Measurements from ENCODE around the gene GLI1.
"Not testable (repeated sequence)": the region's sequence is repeated elsewhere in the genome, so short reads cannot be mapped to it uniquely, and the experiment has no call there.

The GLI1 gene

DNA sequence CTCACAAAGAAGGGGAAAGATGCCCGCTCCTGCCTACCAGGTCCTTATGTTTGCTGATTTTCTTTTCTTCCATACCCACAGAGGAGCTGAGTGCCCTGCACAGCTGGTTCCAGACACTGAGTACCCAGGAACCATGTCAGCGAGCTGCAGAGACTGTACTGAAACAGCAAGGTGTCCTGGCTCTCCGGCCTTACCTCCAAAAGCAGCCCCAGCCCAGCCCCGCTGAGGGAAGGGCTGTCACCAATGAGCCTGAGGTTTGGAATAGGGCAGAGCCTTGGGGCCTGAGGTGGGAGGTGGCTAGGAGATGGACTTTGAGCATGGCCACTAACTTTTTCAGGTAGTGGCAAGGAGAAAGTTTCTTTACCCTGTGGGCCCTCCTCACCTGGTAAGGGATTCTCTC is 30.5 kb downstream of the GLI1 start:
- Histone ChIP-seq H3K4me3 (ENCODE audit: low read length) (no peak overlapping the region), H3K27me3 (ENCODE audit: insufficient read depth, low read length) (no peaks in the 10 kb centered on the region)

DNA sequence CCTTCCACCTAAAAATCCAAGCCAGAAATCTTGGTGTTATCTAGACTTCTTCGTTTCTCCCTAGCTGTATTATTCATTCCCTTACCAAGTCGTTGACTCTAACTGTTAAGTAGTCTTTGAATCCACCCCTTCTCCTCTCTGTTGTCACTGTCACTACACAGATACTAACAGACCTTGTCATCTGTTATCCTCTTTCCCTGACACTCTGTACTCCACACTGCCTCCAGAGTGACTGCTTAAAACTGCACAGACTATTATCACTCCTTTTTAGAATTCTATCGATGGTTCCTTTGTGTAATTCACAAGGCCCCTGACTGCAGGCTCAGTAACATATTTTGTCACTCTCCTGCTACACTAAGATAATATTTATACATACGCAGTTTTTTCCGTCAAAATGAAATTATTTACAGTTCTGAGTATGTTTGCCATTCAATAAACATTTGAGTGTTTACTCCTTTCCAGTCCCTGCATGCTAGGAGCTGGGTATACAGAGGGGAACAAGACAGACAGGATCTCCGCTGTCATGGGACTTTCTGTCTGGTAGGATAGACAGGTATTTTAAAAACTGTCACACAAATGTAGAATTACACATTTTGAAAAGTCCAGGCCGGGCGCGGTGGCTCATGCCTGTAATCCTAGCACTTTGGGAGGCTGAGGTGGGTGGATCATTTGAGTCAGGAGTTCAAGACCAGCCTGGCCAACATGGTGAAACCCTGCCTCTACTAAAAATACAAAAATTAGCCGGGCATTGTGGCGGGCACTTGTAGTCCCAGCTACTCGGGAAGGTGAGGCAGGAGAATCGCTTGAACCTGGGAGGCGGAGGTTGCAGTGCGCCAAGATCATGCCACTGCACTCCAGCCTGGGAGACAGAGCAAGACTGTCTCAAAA is 32.1 kb downstream of the GLI1 start:
- peaks cover 10% of the 10 kb centered on the region for H3K4me1 ChIP-seq (ENCODE audit: insufficient read depth, low read length)

More for the DNA sequence above, 30.5 kb downstream of the GLI1 start:
- Histone ChIP-seq H2AFZ (ENCODE audit: low read depth, low read length) (no peak overlapping the region), H3K4me1 (ENCODE audit: insufficient read depth, low read length) (peaks cover 10% of the 10 kb centered on the region), H3K9me3 (ENCODE audit: low read length) (peaks cover 4% of the 10 kb centered on the region), H3K36me3 (ENCODE audit: insufficient read depth, low read length) (peaks cover 41% of the 10 kb centered on the region)

DNA sequence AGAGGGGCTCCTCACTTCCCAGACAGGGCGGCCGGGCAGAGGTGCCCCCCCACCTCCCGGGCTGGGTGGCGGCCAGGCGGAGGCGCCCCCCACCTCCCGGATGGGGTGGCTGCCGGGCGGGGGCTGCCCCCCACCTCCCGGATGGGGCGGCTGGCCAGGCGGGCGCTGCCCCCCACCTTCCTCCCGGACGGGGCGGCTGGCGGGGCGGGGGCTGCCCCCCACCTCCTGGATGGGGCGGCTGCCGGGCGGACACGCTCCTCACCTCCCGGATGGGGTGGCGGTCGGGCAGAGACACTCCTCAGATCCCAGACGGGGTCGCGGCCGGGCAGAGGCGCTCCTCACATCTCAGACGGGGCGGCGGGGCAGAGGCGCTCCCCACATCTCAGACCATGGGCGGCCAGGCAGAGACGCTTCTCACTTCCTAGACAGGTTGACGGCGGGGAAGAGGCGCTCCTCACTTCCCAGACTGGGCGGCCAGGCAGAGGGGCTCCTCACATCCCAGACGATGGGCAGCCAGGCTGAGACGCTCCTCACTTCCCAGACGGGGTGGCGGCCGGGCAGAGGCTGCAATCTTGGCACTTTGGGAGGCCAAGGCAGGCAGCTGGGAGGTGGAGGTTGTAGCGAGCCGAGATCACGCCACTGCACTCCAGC is 35.6 kb downstream of the GLI1 start:
- H3K36me3 ChIP-seq (ENCODE audit: insufficient read depth, low read length), result peaks cover 62% of the 10 kb centered on the region
- not testable (repeated sequence) for H3K27me3 ChIP-seq (ENCODE audit: insufficient read depth, low read length)

More for the DNA sequence above, 32.1 kb downstream of the GLI1 start:
- H2AFZ ChIP-seq (ENCODE audit: low read depth, low read length), result no peak overlapping the region
- H3K4me3 ChIP-seq (ENCODE audit: low read length), result no peak overlapping the region
- peaks cover 4% of the 10 kb centered on the region for H3K9me3 ChIP-seq (ENCODE audit: low read length)
- no peaks in the 10 kb centered on the region for H3K27me3 ChIP-seq (ENCODE audit: insufficient read depth, low read length)
- H3K36me3 ChIP-seq (ENCODE audit: insufficient read depth, low read length), result peaks cover 49% of the 10 kb centered on the region

DNA sequence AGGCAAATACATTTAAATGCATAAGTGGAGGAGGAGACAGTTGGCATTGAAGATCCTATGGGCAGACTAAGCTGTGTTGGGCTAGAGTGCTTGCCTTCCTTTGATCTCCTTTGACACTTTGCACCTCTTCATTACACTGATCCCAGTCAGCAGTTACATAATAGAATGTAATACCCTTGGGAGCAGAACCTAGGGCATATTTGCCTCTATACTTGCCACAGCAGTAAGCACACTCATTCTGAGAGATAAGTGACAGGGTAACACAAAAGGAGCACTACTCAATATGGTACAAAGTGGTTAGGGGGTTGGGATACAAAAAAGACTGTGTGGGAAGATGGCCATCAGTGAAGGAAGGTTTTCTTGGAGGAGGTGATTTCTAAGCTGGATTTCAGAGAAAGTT is 37.2 kb downstream of the GLI1 start:
- Histone ChIP-seq H3K9me3 (ENCODE audit: low read length) (peaks cover 7% of the 10 kb centered on the region), H2AFZ (ENCODE audit: low read depth, low read length) (no peak overlapping the region), H3K4me3 (ENCODE audit: low read length) (no peak overlapping the region), H3K27me3 (ENCODE audit: insufficient read depth, low read length) (no peaks in the 10 kb centered on the region), H3K4me1 (ENCODE audit: insufficient read depth, low read length) (no peaks in the 10 kb centered on the region), H3K36me3 (ENCODE audit: insufficient read depth, low read length) (peaks cover 60% of the 10 kb centered on the region)

More for the DNA sequence above, 35.6 kb downstream of the GLI1 start:
- H3K4me1 ChIP-seq (ENCODE audit: insufficient read depth, low read length); H3K4me3 ChIP-seq (ENCODE audit: low read length); H2AFZ ChIP-seq (ENCODE audit: low read depth, low read length); H3K9me3 ChIP-seq (ENCODE audit: low read length): not testable (repeated sequence)

DNA sequence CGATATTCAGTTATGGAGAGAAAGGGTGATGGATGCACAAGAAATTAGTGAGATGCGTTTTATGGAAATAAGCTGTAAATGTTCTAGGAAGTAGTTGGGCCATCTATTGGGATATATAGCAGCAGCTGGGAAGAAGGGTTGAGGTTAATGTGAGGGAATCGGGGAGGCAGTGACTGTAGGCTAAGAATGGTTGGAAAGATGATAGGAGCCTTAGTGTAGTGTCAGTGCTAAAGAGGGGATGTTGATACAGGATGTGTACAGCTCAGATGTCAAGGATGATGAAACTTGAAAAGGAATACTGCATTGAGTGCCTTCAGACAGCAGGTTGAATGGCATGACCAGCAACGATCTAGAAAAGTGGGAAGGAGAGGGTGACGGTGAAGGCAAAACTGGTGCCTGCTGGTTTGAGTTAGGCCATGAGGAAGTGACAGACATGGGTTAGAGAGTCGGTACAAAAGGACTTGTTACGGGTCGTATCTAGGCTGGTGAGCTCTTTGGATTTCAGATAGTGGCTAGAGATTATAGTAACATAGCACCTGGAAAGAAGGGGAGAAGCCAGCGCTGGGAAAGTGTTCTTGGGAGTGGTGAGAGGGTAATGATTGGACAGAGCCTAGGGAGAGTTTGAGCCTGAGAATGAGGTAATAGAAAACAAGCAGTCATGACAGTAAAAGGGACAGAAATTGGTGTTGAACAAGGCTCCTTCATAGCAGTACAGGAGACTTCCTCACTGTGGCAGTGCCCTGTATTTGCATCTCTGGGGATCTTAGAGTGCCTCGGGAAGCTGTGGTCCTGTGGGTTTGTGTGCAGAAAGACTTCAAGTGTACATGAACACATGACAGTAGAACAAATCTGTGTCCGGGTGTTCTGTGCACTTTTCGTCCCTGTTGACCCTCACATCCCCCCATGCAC is 37.9 kb downstream of the GLI1 start:
- Histone ChIP-seq H3K9me3 (ENCODE audit: low read length) (peaks cover 7% of the 10 kb centered on the region), H3K4me3 (ENCODE audit: low read length) (no peak overlapping the region), H2AFZ (ENCODE audit: low read depth, low read length) (no peak overlapping the region), H3K36me3 (ENCODE audit: insufficient read depth, low read length) (peaks cover 64% of the 10 kb centered on the region), H3K27me3 (ENCODE audit: insufficient read depth, low read length) (no peaks in the 10 kb centered on the region), H3K4me1 (ENCODE audit: insufficient read depth, low read length) (no peaks in the 10 kb centered on the region)

DNA sequence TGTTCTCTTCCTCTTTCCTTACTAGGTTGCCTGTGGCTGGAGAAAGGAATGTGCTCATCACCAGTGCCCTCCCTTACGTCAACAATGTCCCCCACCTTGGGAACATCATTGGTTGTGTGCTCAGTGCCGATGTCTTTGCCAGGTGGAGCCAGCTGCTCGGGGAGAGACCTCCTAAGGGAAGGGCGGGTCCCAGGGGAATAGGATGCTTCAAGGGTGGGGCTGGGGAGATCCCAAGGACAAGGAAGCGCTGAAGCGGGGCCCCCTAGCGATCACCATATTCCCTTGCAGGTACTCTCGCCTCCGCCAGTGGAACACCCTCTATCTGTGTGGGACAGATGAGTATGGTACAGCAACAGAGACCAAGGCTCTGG is 38.5 kb downstream of the GLI1 start:
- no peak overlapping the region for H3K4me3 ChIP-seq (ENCODE audit: low read length)
- no peaks in the 10 kb centered on the region for H3K27me3 ChIP-seq (ENCODE audit: insufficient read depth, low read length)
- H3K9me3 ChIP-seq (ENCODE audit: low read length), result peaks cover 3% of the 10 kb centered on the region
- no peaks in the 10 kb centered on the region for H3K4me1 ChIP-seq (ENCODE audit: insufficient read depth, low read length)
- H2AFZ ChIP-seq (ENCODE audit: low read depth, low read length), result no peak overlapping the region
- H3K36me3 ChIP-seq (ENCODE audit: insufficient read depth, low read length), result peaks cover 62% of the 10 kb centered on the region

DNA sequence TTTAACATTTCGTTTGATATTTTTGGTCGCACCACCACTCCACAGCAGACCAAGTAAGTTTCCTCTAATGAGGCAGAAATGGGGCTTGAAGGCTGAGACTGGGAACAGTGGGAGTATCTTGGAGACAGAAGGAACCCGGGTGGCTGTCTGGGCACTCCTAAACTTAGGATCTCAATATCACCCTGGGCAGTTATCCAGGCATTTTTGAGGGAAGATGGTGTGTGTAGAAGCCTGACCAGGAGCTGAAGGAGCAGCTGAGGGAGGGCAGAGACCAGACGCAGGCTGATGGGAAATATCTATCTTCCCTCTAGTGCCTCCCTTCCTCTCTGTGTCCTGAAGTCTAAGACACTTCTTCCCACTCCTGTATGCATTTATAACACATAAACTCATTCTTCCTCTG is 39.0 kb downstream of the GLI1 start:
- peaks cover 3% of the 10 kb centered on the region for H3K9me3 ChIP-seq (ENCODE audit: low read length)
- peaks cover 66% of the 10 kb centered on the region for H3K36me3 ChIP-seq (ENCODE audit: insufficient read depth, low read length)
- H2AFZ ChIP-seq (ENCODE audit: low read depth, low read length), result no peak overlapping the region
- H3K4me1 ChIP-seq (ENCODE audit: insufficient read depth, low read length), result no peaks in the 10 kb centered on the region
- H3K4me3 ChIP-seq (ENCODE audit: low read length), result no peak overlapping the region
- H3K27me3 ChIP-seq (ENCODE audit: insufficient read depth, low read length), result no peaks in the 10 kb centered on the region

DNA sequence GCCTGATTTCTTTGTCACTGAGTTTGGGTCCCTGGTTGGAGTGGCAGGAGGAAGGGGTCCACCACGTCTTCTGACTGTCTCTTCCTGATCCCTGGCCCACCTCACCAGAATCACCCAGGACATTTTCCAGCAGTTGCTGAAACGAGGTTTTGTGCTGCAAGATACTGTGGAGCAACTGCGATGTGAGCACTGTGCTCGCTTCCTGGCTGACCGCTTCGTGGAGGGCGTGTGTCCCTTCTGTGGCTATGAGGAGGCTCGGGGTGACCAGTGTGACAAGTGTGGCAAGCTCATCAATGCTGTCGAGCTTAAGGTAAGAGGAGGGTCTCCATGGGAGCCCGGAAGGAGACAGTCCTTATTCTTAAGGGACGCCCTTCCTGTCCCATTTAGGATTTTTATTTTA is 40.6 kb downstream of the GLI1 start:
- no peak overlapping the region for H3K4me3 ChIP-seq (ENCODE audit: low read length)
- H3K27me3 ChIP-seq (ENCODE audit: insufficient read depth, low read length), result no peaks in the 10 kb centered on the region
- no peak overlapping the region for H2AFZ ChIP-seq (ENCODE audit: low read depth, low read length)
- peaks cover 3% of the 10 kb centered on the region for H3K9me3 ChIP-seq (ENCODE audit: low read length)
- peaks cover 77% of the 10 kb centered on the region for H3K36me3 ChIP-seq (ENCODE audit: insufficient read depth, low read length)
- no peaks in the 10 kb centered on the region for H3K4me1 ChIP-seq (ENCODE audit: insufficient read depth, low read length)

DNA sequence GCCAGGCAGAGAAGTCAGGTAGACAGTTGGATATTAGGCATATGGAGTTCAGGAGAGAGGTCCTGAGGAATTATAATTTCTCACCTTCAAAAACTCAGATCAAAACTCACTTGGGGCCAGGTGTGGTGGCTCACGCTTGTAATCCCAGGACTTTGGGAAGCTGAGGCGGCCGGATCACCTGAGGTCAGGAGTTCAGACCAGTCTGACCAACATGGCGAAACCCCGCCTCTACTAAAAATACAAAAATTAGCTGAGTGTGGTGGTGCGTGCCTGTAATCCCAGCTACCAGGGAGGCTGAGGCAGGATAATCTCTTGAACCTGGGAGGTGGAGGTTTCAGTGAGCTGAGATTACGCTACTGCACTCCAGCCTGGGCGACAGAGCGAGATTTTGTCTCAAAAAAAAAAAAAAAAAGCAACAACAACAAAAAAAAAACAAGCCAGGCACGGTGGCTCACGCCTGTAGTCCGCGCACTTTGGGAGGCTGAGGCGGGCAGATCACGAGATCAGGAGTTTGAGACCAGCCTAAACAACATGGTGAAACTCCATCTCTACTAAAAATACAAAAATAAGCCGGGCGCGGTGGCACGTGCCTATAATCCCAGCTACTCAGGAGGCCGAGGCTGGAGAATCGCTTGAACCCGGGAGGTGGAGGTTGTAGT is 42.9 kb downstream of the GLI1 start:
- not testable (repeated sequence) for H2AFZ ChIP-seq (ENCODE audit: low read depth, low read length); H3K27me3 ChIP-seq (ENCODE audit: insufficient read depth, low read length); H3K4me3 ChIP-seq (ENCODE audit: low read length); H3K4me1 ChIP-seq (ENCODE audit: insufficient read depth, low read length)
- Histone ChIP-seq H3K9me3 (ENCODE audit: low read length) (peaks cover 10% of the 10 kb centered on the region), H3K36me3 (ENCODE audit: insufficient read depth, low read length) (peaks cover 74% of the 10 kb centered on the region)

DNA sequence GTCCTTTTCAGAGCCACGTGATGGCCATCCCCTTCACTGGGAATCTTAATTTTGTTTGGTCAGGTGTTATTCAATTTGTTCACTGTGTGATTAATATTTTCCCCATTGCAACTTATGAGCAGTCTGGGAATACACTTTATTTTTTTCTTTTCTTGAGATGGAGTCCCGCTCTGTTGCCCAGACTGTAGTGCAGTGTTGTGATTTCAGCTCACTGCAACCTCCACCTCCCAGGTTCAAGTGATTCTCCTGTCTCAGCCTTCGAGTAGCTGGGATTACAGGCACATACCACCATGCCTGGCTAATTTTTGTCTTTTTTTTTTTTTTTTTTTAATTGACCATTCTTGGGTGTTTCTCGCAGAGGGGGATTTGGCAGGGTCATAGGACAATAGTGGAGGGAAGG is 47.0 kb downstream of the GLI1 start:
- not testable (repeated sequence) for H3K4me3 ChIP-seq (ENCODE audit: low read length); H3K27me3 ChIP-seq (ENCODE audit: insufficient read depth, low read length); H3K4me1 ChIP-seq (ENCODE audit: insufficient read depth, low read length); H2AFZ ChIP-seq (ENCODE audit: low read depth, low read length); H3K9me3 ChIP-seq (ENCODE audit: low read length)
- peaks cover 72% of the 10 kb centered on the region for H3K36me3 ChIP-seq (ENCODE audit: insufficient read depth, low read length)

DNA sequence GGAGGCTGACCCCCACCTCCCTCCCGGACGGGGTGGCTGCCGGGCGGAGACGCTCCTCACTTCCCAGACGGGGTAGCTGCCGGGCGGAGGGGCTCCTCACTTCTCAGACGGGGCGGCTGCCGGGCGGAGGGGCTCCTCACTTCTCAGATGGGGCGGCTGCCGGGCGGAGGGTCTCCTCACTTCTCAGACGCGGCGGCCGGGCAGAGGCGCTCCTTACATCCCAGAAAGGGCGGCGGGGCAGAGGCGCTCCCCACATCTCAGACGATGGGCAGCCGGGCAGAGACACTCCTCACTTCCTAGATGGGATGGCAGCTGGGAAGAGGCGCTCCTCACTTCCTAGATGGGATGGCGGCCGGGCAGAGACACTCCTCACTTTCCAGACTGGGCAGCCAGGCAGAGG is 48.2 kb downstream of the GLI1 start:
- H3K27me3 ChIP-seq (ENCODE audit: insufficient read depth, low read length); H2AFZ ChIP-seq (ENCODE audit: low read depth, low read length); H3K4me1 ChIP-seq (ENCODE audit: insufficient read depth, low read length); H3K4me3 ChIP-seq (ENCODE audit: low read length); H3K9me3 ChIP-seq (ENCODE audit: low read length): not testable (repeated sequence)
- H3K36me3 ChIP-seq (ENCODE audit: insufficient read depth, low read length), result peaks cover 74% of the 10 kb centered on the region

DNA sequence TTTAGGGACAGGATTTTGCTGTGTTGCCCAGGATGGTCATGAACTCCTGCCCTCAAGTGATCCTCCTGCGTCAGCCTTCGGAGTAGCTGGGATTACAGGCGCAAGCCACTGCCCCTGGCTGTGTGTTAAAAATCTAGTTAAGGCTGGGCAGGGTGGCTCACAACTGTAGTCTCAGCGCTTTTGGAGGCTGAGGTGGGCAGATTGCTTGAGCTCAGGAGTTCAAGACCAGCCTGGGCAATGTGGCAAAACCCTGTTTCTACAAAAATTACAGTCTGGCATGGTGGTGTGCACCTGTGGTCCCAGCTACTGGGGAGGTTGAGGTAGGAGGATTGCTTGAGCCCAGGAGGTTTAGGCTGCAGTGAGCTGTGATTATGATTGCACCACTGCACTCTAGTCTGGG is 51.6 kb downstream of the GLI1 start:
- H3K36me3 ChIP-seq (ENCODE audit: insufficient read depth, low read length), result peaks cover 73% of the 10 kb centered on the region
- no peak overlapping the region for H2AFZ ChIP-seq (ENCODE audit: low read depth, low read length)
- peaks cover 3% of the 10 kb centered on the region for H3K9me3 ChIP-seq (ENCODE audit: low read length)
- no peaks in the 10 kb centered on the region for H3K27me3 ChIP-seq (ENCODE audit: insufficient read depth, low read length)
- no peak overlapping the region for H3K4me3 ChIP-seq (ENCODE audit: low read length)
- no peaks in the 10 kb centered on the region for H3K4me1 ChIP-seq (ENCODE audit: insufficient read depth, low read length)
